Measurements from ENCODE around the gene HSPA1L. TPM values are rescaled to one million over a fixed set of nuclear protein-coding genes. Genes with fewer than 3 reads are reported as not detected.

The HSPA1L gene
- total RNA-seq, 1 experiment from 2014 or later = 0.86 TPM

- Mint-ChIP-seq H3K27me3 (ENCODE audit: insufficient read depth, unreplicated experiment) (no peaks in the 10 kb centered on the region), H3K9me3 (ENCODE audit: unreplicated experiment) (no peaks in the 10 kb centered on the region), H3K4me3 (ENCODE audit: unreplicated experiment) (peak overlapping the region; percentile 90), H3K36me3 (ENCODE audit: insufficient read depth, unreplicated experiment) (peaks cover 44% of the 10 kb centered on the region), H3K4me1 (ENCODE audit: low read depth, unreplicated experiment) (peaks cover 6% of the 10 kb centered on the region), H3K27ac (ENCODE audit: unreplicated experiment) (peak overlapping the region; percentile 81)
- DNase-seq = no peak
- intact Hi-C loops (cut with micrococcal nuclease; ENCODE audit: unreplicated experiment) = loop anchor here (1.0 kb wide), 3 partner anchors 59 to 151 kb away; partner anchors contain the start of gene DDAH2
- BruUV-seq (replicated peaks) = no TSS peak
- Histone ChIP-seq H3K27me3 (replicated peaks; ENCODE audit: control insufficient read depth, insufficient read depth, low read length) (no peaks in the 10 kb centered on the region), H3K4me1 (peaks cover 7% of the 10 kb centered on the region), H3K36me3 (ENCODE audit: control insufficient read depth, insufficient read depth, low read length) (no peaks in the 10 kb centered on the region), H3K9me3 (no peaks in the 10 kb centered on the region), H3K4me3 (ENCODE audit: low read depth, low read length) (peak overlapping the region; percentile 42)
- ChIA-PET CTCF (interaction anchor here (0.9 to 2.0 kb wide), 4 partner anchors 16 to 101 kb away, joined by 3 to 9 read pairs (median 6); partner anchors contain the start of genes DDAH2, HSPA1A, HSPA1L and LSM2), POLR2A (interaction anchor here (0.6 kb wide), 2 partner anchors 18 to 93 kb away, joined by 3 to 6 read pairs; no protein-coding TSS in a partner anchor)
- no peak for TF ChIP-seq CTCF (IDR thresholded peaks at IDR 0.05; ENCODE audit: insufficient read depth in 1 of 2, low read depth in 1 of 2, low read length in 1 of 2, severe bottlenecking in 1 of 2, unreplicated experiment in 1 of 2)
Measured at GRCh38 chr6:31830886-31831335, 15.8 kb upstream of the HSPA1L start.

- no peaks in the 10 kb centered on the region for H3K36me3 ChIP-seq (ENCODE audit: control insufficient read depth, insufficient read depth, low read length)
- ChIA-PET CTCF (interaction anchor here (0.6 to 2.0 kb wide), 9 partner anchors 15 to 111 kb away, joined by 3 to 13 read pairs (median 3); partner anchors contain the start of genes HSPA1A, HSPA1L, LSM2 and NEU1), POLR2A (interaction anchor here (0.6 to 1.4 kb wide), 4 partner anchors 23 to 1460 kb away, joined by 3 to 5 read pairs (median 4); partner anchors contain the start of genes C6orf47, LSM2, NEU1 and PFDN6)
- Mint-ChIP-seq H3K9me3 (ENCODE audit: unreplicated experiment) (no peaks in the 10 kb centered on the region), H3K4me3 (ENCODE audit: unreplicated experiment) (peak overlapping the region; percentile 90), H3K27ac (ENCODE audit: unreplicated experiment) (peak overlapping the region; percentile 81), H3K27me3 (ENCODE audit: insufficient read depth, unreplicated experiment) (no peaks in the 10 kb centered on the region), H3K36me3 (ENCODE audit: insufficient read depth, unreplicated experiment) (peaks cover 42% of the 10 kb centered on the region), H3K4me1 (ENCODE audit: low read depth, unreplicated experiment) (peaks cover 16% of the 10 kb centered on the region)
- no TSS peak for BruUV-seq (replicated peaks)
- TF ChIP-seq CTCF (IDR thresholded peaks at IDR 0.05; ENCODE audit: insufficient read depth in 1 of 2, low read depth in 1 of 2, low read length in 1 of 2, severe bottlenecking in 1 of 2, unreplicated experiment in 1 of 2) = peak; percentile 21 to 29
- no peaks in the 10 kb centered on the region for H3K27me3 ChIP-seq (replicated peaks; ENCODE audit: control insufficient read depth, insufficient read depth, low read length)
- H3K9me3 ChIP-seq = no peaks in the 10 kb centered on the region
- peak overlapping the region; percentile 42 for H3K4me3 ChIP-seq (ENCODE audit: low read depth, low read length)
- DNase-seq = no peak
- intact Hi-C loops (cut with micrococcal nuclease; ENCODE audit: unreplicated experiment) = loop anchor here (1.0 to 5.0 kb wide), 4 partner anchors 57 to 162 kb away; partner anchors contain the start of genes CSNK2B, DDAH2 and LY6G5B
- peaks cover 19% of the 10 kb centered on the region for H3K4me1 ChIP-seq
Measured at GRCh38 chr6:31829633-31830283, 14.7 kb upstream of the HSPA1L start.

GRCh38 chr6:31827286-31828079, 12.4 kb upstream of the HSPA1L start, which contains the start of gene HSPA1B:
Gene HSPA1B (plus strand): TSS chr6:31827738. CDS start chr6:31827951, 213 bp downstream.
- Mint-ChIP-seq H3K27ac (ENCODE audit: unreplicated experiment) (peak within 1 kb of the TSS; percentile 99), H3K4me1 (ENCODE audit: low read depth, unreplicated experiment) (peaks cover 10% of the 10 kb centered on the region), H3K9me3 (ENCODE audit: unreplicated experiment) (no peaks in the 10 kb centered on the region), H3K27me3 (ENCODE audit: insufficient read depth, unreplicated experiment) (no peaks in the 10 kb centered on the region), H3K36me3 (ENCODE audit: insufficient read depth, unreplicated experiment) (peaks cover 37% of the 10 kb centered on the region), H3K4me3 (ENCODE audit: unreplicated experiment) (peak within 1 kb of the TSS; percentile 96)
- Histone ChIP-seq H3K4me3 (ENCODE audit: low read depth, low read length) (peak within 1 kb of the TSS; percentile 71), H3K27me3 (replicated peaks; ENCODE audit: control insufficient read depth, insufficient read depth, low read length) (no peaks in the 10 kb centered on the region), H3K36me3 (ENCODE audit: control insufficient read depth, insufficient read depth, low read length) (no peaks in the 10 kb centered on the region), H3K4me1 (peaks cover 39% of the 10 kb centered on the region), H3K9me3 (no peaks in the 10 kb centered on the region)
- peak; percentile 98 to 100 for DNase-seq
- intact Hi-C loops (cut with micrococcal nuclease; ENCODE audit: unreplicated experiment) = loop anchor here (1.0 to 5.0 kb wide), 4 partner anchors 21 to 160 kb away; partner anchors contain the start of genes CLIC1, CSNK2B, LSM2 and LY6G5B
- CTCF ChIA-PET = interaction anchor here (0.7 to 1.2 kb wide), 6 partner anchors 13 to 146 kb away, joined by 3 to 9 read pairs (median 4); partner anchors contain the start of genes LSM2 and LY6G5C
- POLR2A ChIA-PET = interaction anchor here (0.6 to 3.4 kb wide), 33 partner anchors 10 to 1565 kb away, joined by 3 to 79 read pairs (median 4); partner anchors contain the start of genes ABHD16A, APOM, BAG6 and CFB
- no peak for TF ChIP-seq CTCF (IDR thresholded peaks at IDR 0.05; ENCODE audit: insufficient read depth in 1 of 2, low read depth in 1 of 2, low read length in 1 of 2, severe bottlenecking in 1 of 2, unreplicated experiment in 1 of 2)
- BruUV-seq (replicated peaks) = no TSS peak
